Ishikawa (cell line): ENCODE results near the gene TSPAN9.

Experiments
- CEBPB ChIP-seq: IDR thresholded peaks from 2 replicates; pipeline ENCODE4 v1.6.1; 2012
- CREB1 ChIP-seq: IDR thresholded peaks from 2 replicates; pipeline ENCODE4 v1.6.1; 2012; ENCODE audit warnings: low read depth
- EGR1 ChIP-seq: IDR thresholded peaks from 2 replicates; pipeline ENCODE4 v1.6.1; 2012
- EP300 ChIP-seq: IDR thresholded peaks from 2 replicates; pipeline ENCODE4 v1.6.1; 2012; ENCODE audit warnings: borderline replicate concordance
- FOXM1 ChIP-seq: IDR thresholded peaks from 2 replicates; pipeline ENCODE4 v1.6.1; 2012; ENCODE audit warnings: low read depth, borderline replicate concordance
- NFIC ChIP-seq: IDR thresholded peaks from 2 replicates; pipeline ENCODE4 v1.6.1; 2012
- RAD21 ChIP-seq: IDR thresholded peaks from 2 replicates; pipeline ENCODE4 v1.6.1; 2012; ENCODE audit warnings: low read depth
- REST ChIP-seq: IDR thresholded peaks from 2 replicates; pipeline ENCODE4 v1.6.1; 2012; ENCODE audit warnings: low read depth, mild to moderate bottlenecking
- TAF1 ChIP-seq: IDR thresholded peaks from 2 replicates; pipeline ENCODE4 v1.6.1; 2012; ENCODE audit warnings: low read depth, mild to moderate bottlenecking
- TCF12 ChIP-seq: IDR thresholded peaks from 2 replicates; pipeline ENCODE4 v1.6.1; 2012; ENCODE audit warnings: low read depth
- TEAD4 ChIP-seq: IDR thresholded peaks from 2 replicates; pipeline ENCODE4 v1.6.1; 2012
- YY1 ChIP-seq: IDR thresholded peaks from 2 replicates; pipeline ENCODE4 v1.6.1; 2012; ENCODE audit warnings: low read depth
- ZBTB7A ChIP-seq: IDR thresholded peaks from 2 replicates; pipeline ENCODE4 v1.6.1; 2012; ENCODE audit warnings: low read depth
- TF ChIP-seq, protein P1 (sequence below): IDR thresholded peaks from 2 replicates; pipeline ENCODE4 v1.6.1; 2012
- TF ChIP-seq, protein P2 (sequence below): IDR thresholded peaks from 2 replicates; pipeline ENCODE4 v1.6.1; 2012

TSPAN9 gene

DNA sequence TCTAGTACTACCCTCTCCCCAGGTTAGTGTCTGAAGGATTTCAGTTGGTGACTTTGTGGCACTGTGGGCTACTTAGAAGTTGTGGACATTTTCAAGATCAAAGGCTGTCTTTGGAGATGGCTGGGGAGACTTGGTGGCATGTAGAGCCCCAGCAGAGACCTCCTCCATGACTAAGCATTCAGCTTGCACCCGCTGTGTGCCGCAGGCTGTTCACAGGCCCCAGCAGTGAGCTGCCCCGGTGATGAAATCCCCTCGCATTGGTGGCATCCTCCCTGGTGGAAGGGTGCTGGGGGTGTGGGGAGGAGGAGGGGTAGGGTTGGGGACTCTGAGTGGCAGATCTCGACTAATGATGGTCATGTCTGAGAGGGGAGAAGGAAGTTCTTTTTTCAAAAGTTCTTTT, 173.9 kb downstream of the TSPAN9 start:
- TF ChIP-seq YY1, result no peak
- TF ChIP-seq TCF12, result no peak
- no peak for TF ChIP-seq EP300
- TF ChIP-seq, protein P1, sequence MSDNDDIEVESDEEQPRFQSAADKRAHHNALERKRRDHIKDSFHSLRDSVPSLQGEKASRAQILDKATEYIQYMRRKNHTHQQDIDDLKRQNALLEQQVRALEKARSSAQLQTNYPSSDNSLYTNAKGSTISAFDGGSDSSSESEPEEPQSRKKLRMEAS, result no peak
- no peak for TF ChIP-seq ZBTB7A
- TF ChIP-seq, protein P2, sequence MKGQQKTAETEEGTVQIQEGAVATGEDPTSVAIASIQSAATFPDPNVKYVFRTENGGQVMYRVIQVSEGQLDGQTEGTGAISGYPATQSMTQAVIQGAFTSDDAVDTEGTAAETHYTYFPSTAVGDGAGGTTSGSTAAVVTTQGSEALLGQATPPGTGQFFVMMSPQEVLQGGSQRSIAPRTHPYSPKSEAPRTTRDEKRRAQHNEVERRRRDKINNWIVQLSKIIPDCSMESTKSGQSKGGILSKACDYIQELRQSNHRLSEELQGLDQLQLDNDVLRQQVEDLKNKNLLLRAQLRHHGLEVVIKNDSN, result no peak
- TF ChIP-seq TAF1, result no peak
- TF ChIP-seq CREB1, result no peak
- no peak for TF ChIP-seq CEBPB
- TF ChIP-seq NFIC, result no peak
- no peak for TF ChIP-seq EGR1
- TF ChIP-seq REST, result no peak
- TF ChIP-seq RAD21, result no peak
- TF ChIP-seq FOXM1, result no peak
- no peak for TF ChIP-seq TEAD4

- TF ChIP-seq FOXM1 (no peak), RAD21 (no peak)
Measured at GRCh38 chr12:3251691-3252090, 174.5 kb downstream of the TSPAN9 start.

GRCh38 chr12:3252450-3252891, 175.3 kb downstream of the TSPAN9 start:
- TF ChIP-seq CEBPB (no peak), RAD21 (no peak), TAF1 (no peak), EP300 (no peak)

GRCh38 chr12:3253682-3254275, 176.6 kb downstream of the TSPAN9 start:
- TF ChIP-seq YY1 (no peak), TCF12 (no peak), REST (no peak), TAF1 (no peak), CREB1 (no peak), ZBTB7A (no peak), CEBPB (no peak), RAD21 (no peak)

GRCh38 chr12:3255057-3255456, 177.9 kb downstream of the TSPAN9 start:
- no peak for TF ChIP-seq EGR1
- no peak for TF ChIP-seq TCF12

- no peak for TF ChIP-seq EGR1
- no peak for TF ChIP-seq NFIC
- TF ChIP-seq, protein P1, result no peak
- TF ChIP-seq TEAD4, result no peak
- no peak for TF ChIP-seq CREB1
- no peak for TF ChIP-seq ZBTB7A
- TF ChIP-seq, protein P2, result no peak
- TF ChIP-seq REST, result no peak
- no peak for TF ChIP-seq TAF1
- no peak for TF ChIP-seq EP300
- TF ChIP-seq CEBPB, result no peak
Measured at GRCh38 chr12:3256103-3256631, 179.0 kb downstream of the TSPAN9 start.
